ENCODE data around the gene ZNF93. TPM values are rescaled to one million over a fixed set of nuclear protein-coding genes. Genes with fewer than 3 reads are reported as not detected.
"Not testable (repeated sequence)": the region's sequence is repeated elsewhere in the genome, so short reads cannot be mapped to it uniquely, and the experiment has no call there.

The ZNF93 gene
- total RNA-seq, 2 experiments from 2014 or later, result 4.4 to 5.4 TPM

DNA sequence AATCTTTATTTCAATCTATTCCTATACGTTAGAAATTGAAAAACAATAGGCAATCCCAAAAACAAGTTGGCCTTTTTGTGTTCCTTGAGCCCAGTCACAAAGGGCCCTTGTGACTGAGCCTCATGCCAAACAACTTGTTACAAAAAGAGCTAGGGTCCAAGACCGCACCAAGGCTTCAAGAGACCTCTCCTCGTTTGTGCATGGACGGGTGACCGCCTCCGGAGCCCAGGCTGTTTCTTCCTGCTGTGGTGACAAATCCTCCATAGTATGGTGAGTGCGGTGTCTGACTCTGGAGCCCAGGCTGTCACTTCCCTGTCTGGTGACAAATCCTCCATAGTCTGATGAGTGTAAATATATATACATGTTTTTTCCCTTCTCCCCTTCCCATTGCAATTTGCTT, 63.7 kb downstream of the ZNF93 start:
- no peak for TF ChIP-seq CTCF (IDR thresholded peaks at IDR 0.05)
- Mint-ChIP-seq H3K27ac (no peak overlapping the region), H3K9me3 (peaks cover 17% of the 10 kb centered on the region), H3K4me3 (no peak overlapping the region), H3K4me1 (ENCODE audit: low read depth) (no peaks in the 10 kb centered on the region), H3K36me3 (ENCODE audit: low read depth) (peaks cover 10% of the 10 kb centered on the region), H3K27me3 (no peaks in the 10 kb centered on the region)
- no peak for ATAC-seq (ENCODE audit: poor library complexity)
- intact Hi-C loops (cut with DNase I, micrococcal nuclease), result no loop called here
- H3K36me3 ChIP-seq (ENCODE audit: insufficient read depth, low read length), result no peaks in the 10 kb centered on the region
- POLR2A ChIA-PET, result interaction anchor here (0.6 kb wide), 1 partner anchor 269 kb away, joined by 3 read pairs; no protein-coding TSS in a partner anchor
- CTCF ChIA-PET, result no interaction called here
- H3K9me3 ChIP-seq (ENCODE audit: control insufficient read depth in 1 of 2, insufficient read depth in 1 of 2, low read length in 2 of 2), result peaks cover 20 to 30% of the 10 kb centered on the region in 2 experiments
- DNase-seq, result no peak
- no peaks in the 10 kb centered on the region for H3K27me3 ChIP-seq (ENCODE audit: control insufficient read depth in 1 of 2, insufficient read depth in 2 of 2, low read length in 2 of 2)
- H3K27ac ChIP-seq (ENCODE audit: low read depth in 1 of 2, low read length in 2 of 2), result no peak overlapping the region
- no peaks in the 10 kb centered on the region for H3K4me1 ChIP-seq (ENCODE audit: insufficient read depth, low read length)
- H3K4me3 ChIP-seq (ENCODE audit: low read length), result no peak overlapping the region

DNA sequence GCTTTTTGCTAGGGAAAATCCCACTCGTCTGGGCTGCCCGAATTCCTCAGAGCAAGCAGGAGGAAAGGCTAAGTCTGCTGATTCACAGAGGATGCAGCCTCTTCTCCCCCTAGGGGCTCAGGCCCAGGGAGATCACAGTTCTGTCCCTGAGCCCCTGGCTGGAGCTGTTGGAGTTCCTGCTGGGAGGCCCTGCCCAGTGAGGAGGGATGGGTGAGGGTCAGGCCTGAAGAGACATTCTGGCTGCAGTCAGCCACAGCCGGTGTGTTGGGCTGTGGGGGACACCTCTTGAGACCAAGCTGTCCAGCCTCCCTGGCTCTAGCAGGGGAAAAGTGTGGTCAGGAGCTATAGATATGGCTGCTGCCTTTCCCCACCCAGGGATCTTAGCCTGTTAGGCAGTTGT, 65.4 kb downstream of the ZNF93 start:
- peaks cover 20 to 30% of the 10 kb centered on the region in 2 experiments for H3K9me3 ChIP-seq (ENCODE audit: control insufficient read depth in 1 of 2, insufficient read depth in 1 of 2, low read length in 2 of 2)
- DNase-seq; intact Hi-C loops (cut with DNase I, micrococcal nuclease); H3K27me3 ChIP-seq (ENCODE audit: control insufficient read depth in 1 of 2, insufficient read depth in 2 of 2, low read length in 2 of 2); H3K4me1 ChIP-seq (ENCODE audit: insufficient read depth, low read length); H3K27ac ChIP-seq (ENCODE audit: low read depth in 1 of 2, low read length in 2 of 2); H3K4me3 Mint-ChIP-seq; CTCF ChIA-PET; H3K4me3 ChIP-seq (ENCODE audit: low read length); H3K27ac Mint-ChIP-seq; H3K36me3 ChIP-seq (ENCODE audit: insufficient read depth, low read length); ATAC-seq (ENCODE audit: poor library complexity); H3K27me3 Mint-ChIP-seq; H3K4me1 Mint-ChIP-seq (ENCODE audit: low read depth); POLR2A ChIA-PET: not testable (repeated sequence)
- peaks cover 17% of the 10 kb centered on the region for H3K9me3 Mint-ChIP-seq
- peaks cover 11% of the 10 kb centered on the region for H3K36me3 Mint-ChIP-seq (ENCODE audit: low read depth)

DNA sequence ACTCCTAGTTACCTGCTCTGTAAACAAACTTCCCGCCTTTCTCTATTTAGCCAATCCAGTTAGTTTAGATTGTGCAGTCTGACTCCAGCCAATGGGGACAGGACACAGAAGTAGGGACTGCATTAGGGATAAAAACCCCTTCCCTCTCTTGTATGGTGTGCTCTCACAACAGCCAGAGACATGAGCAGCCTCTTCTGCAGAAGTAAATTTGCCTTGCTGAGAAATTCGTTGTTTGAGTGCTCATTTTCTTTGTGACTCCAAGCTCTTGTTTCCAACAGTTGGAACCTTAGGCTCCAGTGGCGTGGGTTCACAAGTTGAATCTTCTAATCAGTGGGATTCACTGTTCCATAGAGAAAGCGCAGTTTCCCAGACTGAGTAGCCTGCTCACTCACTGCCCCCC, 66.1 kb downstream of the ZNF93 start:
- Mint-ChIP-seq H3K36me3 (ENCODE audit: low read depth) (peaks cover 11% of the 10 kb centered on the region), H3K4me1 (ENCODE audit: low read depth) (no peaks in the 10 kb centered on the region), H3K9me3 (peaks cover 19% of the 10 kb centered on the region), H3K27me3 (no peaks in the 10 kb centered on the region), H3K27ac (no peak overlapping the region), H3K4me3 (no peak overlapping the region)
- Histone ChIP-seq H3K36me3 (ENCODE audit: insufficient read depth, low read length) (no peaks in the 10 kb centered on the region), H3K4me3 (ENCODE audit: low read length) (no peak overlapping the region), H3K4me1 (ENCODE audit: insufficient read depth, low read length) (no peaks in the 10 kb centered on the region), H3K27ac (ENCODE audit: low read depth in 1 of 2, low read length in 2 of 2) (no peak overlapping the region), H3K27me3 (ENCODE audit: control insufficient read depth in 1 of 2, insufficient read depth in 2 of 2, low read length in 2 of 2) (no peaks in the 10 kb centered on the region), H3K9me3 (ENCODE audit: control insufficient read depth in 1 of 2, insufficient read depth in 1 of 2, low read length in 2 of 2) (peaks cover 20 to 30% of the 10 kb centered on the region in 2 experiments)
- ChIA-PET POLR2A (no interaction called here), CTCF (no interaction called here)
- ATAC-seq (ENCODE audit: poor library complexity), result no peak
- intact Hi-C loops (cut with DNase I, micrococcal nuclease), result no loop called here
- DNase-seq, result no peak
- no peak for TF ChIP-seq CTCF (IDR thresholded peaks at IDR 0.05)

Other genes starting within 250 kb of the ZNF93 start
- 10 to 100 TPM; 84.8 to 87.6 TPM for gene ATP13A1, start 237.3 kb upstream of the ZNF93 start, total RNA-seq
- gene ZNF101, start 232.1 kb upstream of the ZNF93 start, total RNA-seq, result 10 to 100 TPM; 58.8 to 60.6 TPM
- 10 to 100 TPM; 36.9 to 37.3 TPM for gene ZNF14, start 167.8 kb upstream of the ZNF93 start, total RNA-seq
- gene ZNF506, start 79.2 kb upstream of the ZNF93 start, total RNA-seq, result 10 to 100 TPM; 48.0 to 50.7 TPM
- gene ZNF253, start 35.1 kb upstream of the ZNF93 start, total RNA-seq, result 1 to 10 TPM; 4.9 to 5.2 TPM
- 10 to 100 TPM; 12.5 to 16.0 TPM for gene ZNF682, start 138.6 kb downstream of the ZNF93 start, total RNA-seq
- gene ZNF90, start 177.1 kb downstream of the ZNF93 start, total RNA-seq, result 1 to 10 TPM; 2.9 to 3.7 TPM